ENCODE data around the gene ARHGEF40. TPM values are rescaled to one million over a fixed set of nuclear protein-coding genes. Genes with fewer than 3 reads are reported as not detected.

The ARHGEF40 gene
- total RNA-seq, 1 donor from 2014 or later = 21.3 TPM

- Histone ChIP-seq H3K4me1 (peaks cover 17% of the 10 kb centered on the region), H3K4me3 (no peak overlapping the region), H3K36me3 (no peaks in the 10 kb centered on the region), H3K9me3 (replicated peaks) (no peaks in the 10 kb centered on the region), H3K27ac (replicated peaks) (no peak overlapping the region), H3K27me3 (ENCODE audit: low read depth) (no peaks in the 10 kb centered on the region)
- no peak for TF ChIP-seq CTCF (IDR thresholded peaks at IDR 0.05; ENCODE audit: borderline replicate concordance)
- intact Hi-C loops (cut with micrococcal nuclease) = no loop called here
- DNase-seq = no peak
These were observed 10.1 kb upstream of the ARHGEF40 start for GRCh38 chr14:21059842-21060613.

- Histone ChIP-seq H3K4me1 (peaks cover 17% of the 10 kb centered on the region), H3K9me3 (replicated peaks) (no peaks in the 10 kb centered on the region), H3K36me3 (no peaks in the 10 kb centered on the region), H3K27me3 (ENCODE audit: low read depth) (no peaks in the 10 kb centered on the region), H3K27ac (replicated peaks) (no peak overlapping the region), H3K4me3 (no peak overlapping the region)
- no peak for TF ChIP-seq CTCF (IDR thresholded peaks at IDR 0.05; ENCODE audit: borderline replicate concordance)
- intact Hi-C loops (cut with micrococcal nuclease) = no loop called here
- no peak for DNase-seq
These were observed 9.3 kb upstream of the ARHGEF40 start for GRCh38 chr14:21060614-21061346.

GRCh38 chr14:21061347-21061668, 8.8 kb upstream of the ARHGEF40 start:
- intact Hi-C loops (cut with micrococcal nuclease) = no loop called here
- no peaks in the 10 kb centered on the region for H3K27me3 ChIP-seq (ENCODE audit: low read depth)
- TF ChIP-seq CTCF (IDR thresholded peaks at IDR 0.05; ENCODE audit: borderline replicate concordance) = no peak

GRCh38 chr14:21063479-21063878, 6.6 kb upstream of the ARHGEF40 start:
- Histone ChIP-seq H3K36me3 (no peaks in the 10 kb centered on the region), H3K4me1 (peaks cover 9% of the 10 kb centered on the region), H3K27ac (replicated peaks) (no peak overlapping the region), H3K27me3 (ENCODE audit: low read depth) (no peaks in the 10 kb centered on the region), H3K9me3 (replicated peaks) (no peaks in the 10 kb centered on the region), H3K4me3 (no peak overlapping the region)
- no peak for TF ChIP-seq CTCF (IDR thresholded peaks at IDR 0.05; ENCODE audit: borderline replicate concordance)
- no peak for DNase-seq
- intact Hi-C loops (cut with micrococcal nuclease) = no loop called here

More at GRCh38 chr14:21061347-21061668, 8.8 kb upstream of the ARHGEF40 start:
- Histone ChIP-seq H3K9me3 (replicated peaks) (no peaks in the 10 kb centered on the region), H3K36me3 (no peaks in the 10 kb centered on the region), H3K4me3 (no peak overlapping the region), H3K4me1 (peaks cover 14% of the 10 kb centered on the region), H3K27ac (replicated peaks) (no peak overlapping the region)
- DNase-seq = no peak

- H3K27ac ChIP-seq (replicated peaks) = no peak overlapping the region
- no peak for DNase-seq
These were observed 3.1 kb upstream of the ARHGEF40 start for GRCh38 chr14:21066882-21067502.

More at GRCh38 chr14:21066882-21067502, 3.1 kb upstream of the ARHGEF40 start:
- Histone ChIP-seq H3K36me3 (no peaks in the 10 kb centered on the region), H3K4me3 (no peak overlapping the region), H3K4me1 (peaks cover 44% of the 10 kb centered on the region), H3K9me3 (replicated peaks) (no peaks in the 10 kb centered on the region), H3K27me3 (ENCODE audit: low read depth) (no peaks in the 10 kb centered on the region)
- intact Hi-C loops (cut with micrococcal nuclease) = loop anchor here (5.0 kb wide), 1 partner anchor 35 kb away; the partner anchor contains the start of gene TMEM253
- TF ChIP-seq CTCF (IDR thresholded peaks at IDR 0.05; ENCODE audit: borderline replicate concordance) = no peak

Measured in left ventricle myocardium inferior (tissue), 1 donor.